Nephron progenitor cell (in vitro differentiated cells): ENCODE measurements around the gene AOAH.

Experiments
- DNase-seq: peaks from one replicate; pipeline ENCODE4 v3.0.0; 2021
- H3K27ac Mint-ChIP-seq: 2 replicates; pipeline ENCODE4 v1.8.0; 2021; ENCODE audit warnings: mild to moderate bottlenecking, moderate library complexity, mixed read lengths
- H3K27me3 Mint-ChIP-seq: 2 replicates; pipeline ENCODE4 v1.8.0; 2021; ENCODE audit warnings: mild to moderate bottlenecking, low read depth, mixed read lengths; ENCODE audit not compliant: poor library complexity
- H3K36me3 Mint-ChIP-seq: 2 replicates; pipeline ENCODE4 v1.8.0; 2021; ENCODE audit warnings: low read depth, mixed read lengths
- H3K4me1 Mint-ChIP-seq: 2 replicates; pipeline ENCODE4 v1.8.0; 2021; ENCODE audit warnings: mixed read lengths
- H3K4me3 Mint-ChIP-seq: 2 replicates; pipeline ENCODE4 v1.8.0; 2021; ENCODE audit warnings: mild to moderate bottlenecking, moderate library complexity, mixed read lengths
- H3K9me3 Mint-ChIP-seq: 2 replicates; pipeline ENCODE4 v1.8.0; 2021; ENCODE audit warnings: mild to moderate bottlenecking, moderate library complexity, mixed read lengths
- CTCF ChIP-seq: fragments of 200-600 bp; sonication (generic); IDR thresholded peaks from 2 replicates; pipeline ENCODE4 v1.5.0; 2021; ENCODE audit warnings: antibody characterized with exemption

AOAH gene

GRCh38 chr7:36464271-36464670 is 260.0 kb downstream of the AOAH start:
- H3K4me1 Mint-ChIP-seq = peaks cover 14% of the 10 kb centered on the region
- no peak overlapping the region for H3K4me3 Mint-ChIP-seq
- H3K27me3 Mint-ChIP-seq = peaks cover 7% of the 10 kb centered on the region
- DNase-seq = no peak
- peaks cover 5% of the 10 kb centered on the region for H3K36me3 Mint-ChIP-seq
- no peak overlapping the region for H3K27ac Mint-ChIP-seq
- H3K9me3 Mint-ChIP-seq = peaks cover 24% of the 10 kb centered on the region
- TF ChIP-seq CTCF = no peak
